ENCODE data around the gene SND1. TPM values are rescaled to one million over a fixed set of nuclear protein-coding genes. Genes with fewer than 3 reads are reported as not detected.
A peak's percentile ranks its signal among the peaks of the same experiment; 100 is the strongest.

The SND1 gene
- total RNA-seq, 2 donors from 2014 or later, result 146 to 155 TPM

GRCh38 chr7:127665922-127666321 is 13.9 kb downstream of the SND1 start:
- H3K9me3 ChIP-seq, result no peaks in the 10 kb centered on the region
- peaks cover 60% of the 10 kb centered on the region for H3K4me1 ChIP-seq
- no peak overlapping the region for H3K27ac ChIP-seq
- DNase-seq (no peak), ATAC-seq (no peak)
- no peak for TF ChIP-seq POLR2A (IDR thresholded peaks at IDR 0.05)
- TF ChIP-seq CTCF (IDR thresholded peaks at IDR 0.05), result no peak
- intact Hi-C loops (cut with DNase I), result no loop called here
- no peaks in the 10 kb centered on the region for H3K36me3 ChIP-seq (replicated peaks in 1 of 2; ENCODE audit: insufficient read depth in 1 of 2, low read depth in 2 of 2)
- WGBS, 2 donors, result 50 to 57% methylated on average over 7 of the region's 7 CpGs
- no peak overlapping the region for H3K4me3 ChIP-seq
- H3K27me3 ChIP-seq, result no peaks in the 10 kb centered on the region

DNA sequence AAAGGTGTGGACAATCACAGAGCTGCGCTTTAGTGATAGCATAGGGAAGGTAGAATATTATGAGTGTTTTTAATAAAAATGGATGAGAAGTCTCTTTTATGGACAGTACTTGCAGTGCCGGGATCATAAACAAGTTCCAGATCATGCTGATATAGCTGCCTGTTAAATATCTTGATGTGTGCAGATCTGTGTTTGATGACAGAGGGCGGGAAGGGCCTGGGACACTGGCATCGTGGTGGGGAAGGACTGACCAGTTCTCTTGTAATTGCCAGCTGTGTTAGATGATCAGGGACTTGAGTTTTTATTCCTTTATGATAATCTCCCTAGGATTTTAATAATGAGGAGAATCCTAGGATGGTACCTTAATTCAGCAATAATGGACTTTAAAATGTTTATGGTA is 14.6 kb downstream of the SND1 start:
- no peaks in the 10 kb centered on the region for H3K27me3 ChIP-seq
- no peak for ATAC-seq
- no peaks in the 10 kb centered on the region for H3K9me3 ChIP-seq
- TF ChIP-seq POLR2A (IDR thresholded peaks at IDR 0.05), result no peak
- H3K4me1 ChIP-seq, result peaks cover 64% of the 10 kb centered on the region
- H3K36me3 ChIP-seq (replicated peaks in 1 of 2; ENCODE audit: insufficient read depth in 1 of 2, low read depth in 2 of 2), result no peaks in the 10 kb centered on the region
- DNase-seq, result no peak
- no peak overlapping the region for H3K27ac ChIP-seq
- H3K4me3 ChIP-seq, result no peak overlapping the region
- WGBS, 2 donors, result 56 to 60% methylated on average over 4 of the region's 4 CpGs
- intact Hi-C loops (cut with DNase I), result no loop called here

DNA sequence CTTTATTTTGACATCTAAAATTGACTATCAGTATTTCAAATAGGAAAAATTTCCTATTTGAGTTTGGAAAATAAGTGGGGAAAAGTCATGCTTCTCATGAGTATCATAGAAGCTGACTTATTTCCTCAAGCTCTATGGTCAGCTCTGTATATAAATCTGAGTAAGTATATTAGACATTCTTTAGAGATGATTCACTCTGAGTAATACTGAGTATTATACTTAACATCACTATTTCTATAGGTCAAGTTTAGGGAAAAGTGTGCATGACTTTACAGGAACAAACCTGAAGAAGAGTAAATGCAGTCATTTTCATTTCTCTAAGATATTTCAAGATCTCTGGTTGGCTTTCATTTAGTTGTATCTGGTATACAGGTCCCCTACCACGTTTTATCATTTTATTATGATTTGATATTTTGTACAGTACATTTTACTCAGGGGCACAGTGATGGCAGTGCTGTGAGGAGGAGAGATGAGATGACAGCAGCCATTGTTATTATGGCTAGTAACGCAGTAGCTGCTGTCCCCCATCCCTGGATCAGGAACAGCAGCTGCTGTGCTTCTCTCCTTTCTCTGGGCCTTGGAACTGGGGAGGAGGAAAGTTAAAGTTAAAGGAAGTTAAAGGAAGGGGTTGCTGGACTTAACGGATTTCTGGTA is 15.2 kb downstream of the SND1 start:
- Histone ChIP-seq H3K4me1 (peaks cover 60% of the 10 kb centered on the region), H3K4me3 (no peak overlapping the region), H3K9me3 (no peaks in the 10 kb centered on the region), H3K27ac (no peak overlapping the region), H3K36me3 (replicated peaks in 1 of 2; ENCODE audit: insufficient read depth in 1 of 2, low read depth in 2 of 2) (no peaks in the 10 kb centered on the region), H3K27me3 (no peaks in the 10 kb centered on the region)
- no peak for TF ChIP-seq POLR2A (IDR thresholded peaks at IDR 0.05)
- DNase-seq, result no peak
- intact Hi-C loops (cut with DNase I), result no loop called here
- no peak for ATAC-seq
- 64 to 71% methylated on average over 3 of the region's 3 CpGs for WGBS, 2 donors

- DNase-seq, result no peak
- no peak for TF ChIP-seq CTCF (IDR thresholded peaks at IDR 0.05)
- no peak for TF ChIP-seq POLR2A (IDR thresholded peaks at IDR 0.05)
- H3K9me3 ChIP-seq, result no peaks in the 10 kb centered on the region
- peak overlapping the region in 1 of 4 donors; percentile 5 for H3K27ac ChIP-seq
- intact Hi-C loops (cut with DNase I), result no loop called here
- no peak overlapping the region for H3K4me3 ChIP-seq
- no peaks in the 10 kb centered on the region for H3K36me3 ChIP-seq (replicated peaks in 1 of 2; ENCODE audit: insufficient read depth in 1 of 2, low read depth in 2 of 2)
- ATAC-seq, result no peak
- WGBS, 2 donors, result 33 to 39% methylated on average over 2 of the region's 2 CpGs
- H3K4me1 ChIP-seq, result peaks cover 55% of the 10 kb centered on the region
- H3K27me3 ChIP-seq, result no peaks in the 10 kb centered on the region
Measured at GRCh38 chr7:127667759-127668530, 16.0 kb downstream of the SND1 start.

GRCh38 chr7:127671341-127671740 is 19.3 kb downstream of the SND1 start:
- Histone ChIP-seq H3K4me1 (peaks cover 49% of the 10 kb centered on the region), H3K27ac (no peak overlapping the region), H3K36me3 (replicated peaks in 1 of 2; ENCODE audit: insufficient read depth in 1 of 2, low read depth in 2 of 2) (no peaks in the 10 kb centered on the region), H3K27me3 (no peaks in the 10 kb centered on the region), H3K9me3 (no peaks in the 10 kb centered on the region), H3K4me3 (no peak overlapping the region)
- ATAC-seq (no peak), DNase-seq (no peak)
- WGBS, 2 donors, result 31 to 70% methylated on average over 4 of the region's 4 CpGs
- TF ChIP-seq CTCF (IDR thresholded peaks at IDR 0.05), result no peak
- TF ChIP-seq POLR2A (IDR thresholded peaks at IDR 0.05), result no peak
- intact Hi-C loops (cut with DNase I), result no loop called here

Measured in body of pancreas (tissue), 4 donors.